ENCODE measurements around the gene PIK3CB. TPM values are rescaled to one million over a fixed set of nuclear protein-coding genes. Genes with fewer than 3 reads are reported as not detected.

PIK3CB gene
- total and polyA plus RNA-seq, 4 donors: 4.7 to 15.9 (median 11.1) TPM

GRCh38 chr3:138809500-138810256 lies 25.1 kb downstream of the PIK3CB start:
- H3K4me3 ChIP-seq (ENCODE audit: low read depth in 1 of 3, low read length in 3 of 3): no peak overlapping the region
- no peak overlapping the region for H3K9ac ChIP-seq (ENCODE audit: low read depth in 1 of 2, low read length in 2 of 2)
- no peak for DNase-seq (ENCODE audit: low spot score)
- no peaks in the 10 kb centered on the region for H3K36me3 ChIP-seq (ENCODE audit: control insufficient read depth in 4 of 4, insufficient read depth in 3 of 4, low read depth in 1 of 4, low read length in 3 of 4)
- H3K27me3 ChIP-seq (ENCODE audit: control insufficient read depth in 4 of 4, insufficient read depth in 4 of 4, low read length in 3 of 4): no peaks in the 10 kb centered on the region
- 65% methylated on average over 6 of the region's 6 CpGs for whole genome bisulfite sequencing
- no peak for TF ChIP-seq GABPA (IDR thresholded peaks at IDR 0.05 in 1 of 2, conservative IDR thresholded peaks at IDR 0.05 in 1 of 2)
- no peak for TF ChIP-seq YY1 (IDR thresholded peaks at IDR 0.05)
- no peak for TF ChIP-seq NR2F2 (IDR thresholded peaks at IDR 0.05)
- TF ChIP-seq EGR1 (IDR thresholded peaks at IDR 0.05; ENCODE audit: low read depth in 2 of 2): no peak
- no peak for TF ChIP-seq RAD21 (IDR thresholded peaks at IDR 0.05)
- TF ChIP-seq, protein P1, sequence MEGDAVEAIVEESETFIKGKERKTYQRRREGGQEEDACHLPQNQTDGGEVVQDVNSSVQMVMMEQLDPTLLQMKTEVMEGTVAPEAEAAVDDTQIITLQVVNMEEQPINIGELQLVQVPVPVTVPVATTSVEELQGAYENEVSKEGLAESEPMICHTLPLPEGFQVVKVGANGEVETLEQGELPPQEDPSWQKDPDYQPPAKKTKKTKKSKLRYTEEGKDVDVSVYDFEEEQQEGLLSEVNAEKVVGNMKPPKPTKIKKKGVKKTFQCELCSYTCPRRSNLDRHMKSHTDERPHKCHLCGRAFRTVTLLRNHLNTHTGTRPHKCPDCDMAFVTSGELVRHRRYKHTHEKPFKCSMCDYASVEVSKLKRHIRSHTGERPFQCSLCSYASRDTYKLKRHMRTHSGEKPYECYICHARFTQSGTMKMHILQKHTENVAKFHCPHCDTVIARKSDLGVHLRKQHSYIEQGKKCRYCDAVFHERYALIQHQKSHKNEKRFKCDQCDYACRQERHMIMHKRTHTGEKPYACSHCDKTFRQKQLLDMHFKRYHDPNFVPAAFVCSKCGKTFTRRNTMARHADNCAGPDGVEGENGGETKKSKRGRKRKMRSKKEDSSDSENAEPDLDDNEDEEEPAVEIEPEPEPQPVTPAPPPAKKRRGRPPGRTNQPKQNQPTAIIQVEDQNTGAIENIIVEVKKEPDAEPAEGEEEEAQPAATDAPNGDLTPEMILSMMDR (IDR thresholded peaks at IDR 0.05; ENCODE audit: low read depth, low read length, missing input control): no peak
- no peak for TF ChIP-seq TAF1 (conservative IDR thresholded peaks at IDR 0.05)
- no peak for TF ChIP-seq HNF4G (IDR thresholded peaks at IDR 0.05)
- no peak for TF ChIP-seq ZBTB33 (IDR thresholded peaks at IDR 0.05)
- no peak for TF ChIP-seq HNF4A (conservative IDR thresholded peaks at IDR 0.05)
- TF ChIP-seq ATF3 (IDR thresholded peaks at IDR 0.05): no peak
- no peak for TF ChIP-seq RXRA (IDR thresholded peaks at IDR 0.05)
- no peak for TF ChIP-seq FOXA1 (IDR thresholded peaks at IDR 0.05)
- TF ChIP-seq JUND (IDR thresholded peaks at IDR 0.05): no peak
- no peak for TF ChIP-seq REST (IDR thresholded peaks at IDR 0.05)
- TF ChIP-seq SP1 (IDR thresholded peaks at IDR 0.05): no peak
- TF ChIP-seq, protein P2, sequence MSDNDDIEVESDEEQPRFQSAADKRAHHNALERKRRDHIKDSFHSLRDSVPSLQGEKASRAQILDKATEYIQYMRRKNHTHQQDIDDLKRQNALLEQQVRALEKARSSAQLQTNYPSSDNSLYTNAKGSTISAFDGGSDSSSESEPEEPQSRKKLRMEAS (IDR thresholded peaks at IDR 0.05): no peak
- no peak for TF ChIP-seq FOXA2 (IDR thresholded peaks at IDR 0.05)
- H3K27ac ChIP-seq (ENCODE audit: low read depth in 1 of 2, low read length in 2 of 2): no peak overlapping the region
- no peaks in the 10 kb centered on the region for H3K9me3 ChIP-seq (ENCODE audit: control insufficient read depth in 4 of 4, low read length in 3 of 4)
- peaks cover 0 to 8% (median 3%) of the 10 kb centered on the region in 4 donors for H3K4me1 ChIP-seq (ENCODE audit: control insufficient read depth in 4 of 4, insufficient read depth in 4 of 4, low read length in 3 of 4)

All from liver (tissue), 9 donors.